Breast epithelium (tissue), 4 donors: ENCODE results near the gene CTNNA3. TPM values are rescaled to one million over a fixed set of nuclear protein-coding genes. Genes with fewer than 3 reads are reported as not detected.
A peak's percentile ranks its signal among the peaks of the same experiment; 100 is the strongest.

ENCODE experiments used
- DNase-seq, 2 donors: peaks; one replicate each; pipeline ENCODE4 v3.0.0-alpha.2; 2019; ENCODE audit warnings: low spot score in 2 of 2
- H3K27ac ChIP-seq, 2 donors: fragments of 200-600 bp; sonication (generic) in 1 of 2; one replicate each; pipeline ENCODE4 v1.5.1; 2016 to 2019; ENCODE audit warnings: mild to moderate bottlenecking in 1 of 2
- H3K27me3 ChIP-seq, 2 donors: fragments of 200-600 bp; sonication (generic) in 1 of 2; one replicate each; pipeline versions ENCODE4 v1.5.1 to v1.6.0; 2017 to 2019; ENCODE audit warnings: control low read depth in 1 of 2, mild to moderate bottlenecking in 1 of 2
- H3K36me3 ChIP-seq: fragments of 200-600 bp; one replicate; pipeline ENCODE4 v1.5.1; 2019
- H3K4me1 ChIP-seq, 2 donors: fragments of 200-600 bp; sonication (generic); one replicate each; pipeline ENCODE4 v1.5.1; 2016 to 2019; ENCODE audit warnings: control low read depth in 1 of 2
- H3K4me3 ChIP-seq, 3 donors: fragments of 200-600 bp; sonication (generic); 1 replicate in 2 of 3; 2 replicates in 1 of 3; pipeline ENCODE4 v1.5.1; 2016 to 2019; ENCODE audit warnings: mild to moderate bottlenecking in 3 of 3, moderate library complexity in 2 of 3
- H3K9me3 ChIP-seq, 2 donors: fragments of 200-600 bp; sonication (generic) in 1 of 2; one replicate each; pipeline ENCODE4 v1.5.1; 2016 to 2019; ENCODE audit warnings: control low read depth in 1 of 2
- CTCF ChIP-seq, 3 donors: fragments of 450-650 bp; IDR thresholded peaks; one replicate each; pipeline ENCODE4 v1.5.1; 2016 to 2017; ENCODE audit warnings: antibody characterized with exemption in 3 of 3, mild to moderate bottlenecking in 3 of 3, moderate library complexity in 3 of 3
- POLR2A ChIP-seq: fragments of 450-650 bp; IDR thresholded peaks from one replicate; pipeline ENCODE4 v1.6.1; 2016; ENCODE audit warnings: antibody characterized with exemption, mild to moderate bottlenecking, moderate library complexity
- POLR2AphosphoS5 ChIP-seq, 3 donors: sonication (generic); formaldehyde crosslinking; IDR thresholded peaks; one replicate each; pipeline ENCODE4 v1.6.1; 2017; ENCODE audit warnings: antibody characterized with exemption in 3 of 3
- intact Hi-C: fragments of 100-400 bp; cut with DNase I; formaldehyde crosslinking; loops from one replicate; pipeline ENCODE4 v1.15.1; 2023; ENCODE audit warnings: low total_unique reads
- total RNA-seq, 3 donors: library from RNA; depleted of rRNA; stranded (reverse); fragments of >200 nt; gene quantifications; one replicate each; pipeline ENCODE4 v1.1.0, GENCODE V29; 2016

The CTNNA3 gene
- total RNA-seq, 3 donors from 2014 or later: 0.33 to 1.1 (median 0.59) TPM

GRCh38 chr10:66931949-66932343 is 764.0 kb downstream of the CTNNA3 start:
- Histone ChIP-seq H3K9me3 (no peaks in the 10 kb centered on the region), H3K36me3 (no peaks in the 10 kb centered on the region), H3K4me3 (no peak overlapping the region), H3K27ac (no peak overlapping the region), H3K27me3 (peaks cover 0 to 36% of the 10 kb centered on the region in 2 donors), H3K4me1 (no peaks in the 10 kb centered on the region)
- no peak for DNase-seq
- intact Hi-C loops: no loop called here
- TF ChIP-seq POLR2AphosphoS5 (IDR thresholded peaks at IDR 0.05): no peak
- TF ChIP-seq POLR2A: no peak
- TF ChIP-seq CTCF (IDR thresholded peaks at IDR 0.05): no peak

GRCh38 chr10:66931340-66931948 is 764.6 kb downstream of the CTNNA3 start:
- H3K4me3 ChIP-seq: no peak overlapping the region
- H3K9me3 ChIP-seq: no peaks in the 10 kb centered on the region
- no peak for DNase-seq
- no peaks in the 10 kb centered on the region for H3K4me1 ChIP-seq
- peaks cover 0 to 39% of the 10 kb centered on the region in 2 donors for H3K27me3 ChIP-seq
- intact Hi-C loops: no loop called here
- no peaks in the 10 kb centered on the region for H3K36me3 ChIP-seq
- TF ChIP-seq POLR2AphosphoS5 (IDR thresholded peaks at IDR 0.05) (no peak), CTCF (IDR thresholded peaks at IDR 0.05) (peak in 2 of 3 donors; percentile 64 to 69), POLR2A (no peak)
- H3K27ac ChIP-seq: no peak overlapping the region

- H3K4me1 ChIP-seq: no peaks in the 10 kb centered on the region
- intact Hi-C loops: no loop called here
- H3K4me3 ChIP-seq: no peak overlapping the region
- H3K27ac ChIP-seq: no peak overlapping the region
- H3K27me3 ChIP-seq: peaks cover 0 to 46% of the 10 kb centered on the region in 2 donors
- no peaks in the 10 kb centered on the region for H3K36me3 ChIP-seq
- no peak for TF ChIP-seq POLR2AphosphoS5 (IDR thresholded peaks at IDR 0.05)
- TF ChIP-seq POLR2A: no peak
- TF ChIP-seq CTCF (IDR thresholded peaks at IDR 0.05): no peak
- no peak for DNase-seq
- no peaks in the 10 kb centered on the region for H3K9me3 ChIP-seq
Measured at GRCh38 chr10:66929375-66929774, 766.6 kb downstream of the CTNNA3 start.

- Histone ChIP-seq H3K27ac (no peak overlapping the region), H3K27me3 (peaks cover 0 to 46% of the 10 kb centered on the region in 2 donors), H3K4me3 (no peak overlapping the region), H3K9me3 (no peaks in the 10 kb centered on the region), H3K4me1 (no peaks in the 10 kb centered on the region), H3K36me3 (no peaks in the 10 kb centered on the region)
- no peak for DNase-seq
- TF ChIP-seq POLR2AphosphoS5 (IDR thresholded peaks at IDR 0.05): no peak
- TF ChIP-seq POLR2A: no peak
- no peak for TF ChIP-seq CTCF (IDR thresholded peaks at IDR 0.05)
- intact Hi-C loops: no loop called here
Measured at GRCh38 chr10:66928776-66929175, 767.2 kb downstream of the CTNNA3 start.

GRCh38 chr10:66927971-66928770 is 767.8 kb downstream of the CTNNA3 start:
- Histone ChIP-seq H3K36me3 (no peaks in the 10 kb centered on the region), H3K4me3 (peak overlapping the region in 1 of 3 donors; percentile 32), H3K9me3 (no peaks in the 10 kb centered on the region), H3K27me3 (peaks cover 0 to 46% of the 10 kb centered on the region in 2 donors), H3K27ac (no peak overlapping the region), H3K4me1 (no peaks in the 10 kb centered on the region)
- no peak for DNase-seq
- intact Hi-C loops: no loop called here
- TF ChIP-seq POLR2A (no peak), CTCF (IDR thresholded peaks at IDR 0.05) (no peak), POLR2AphosphoS5 (IDR thresholded peaks at IDR 0.05) (no peak)
